Kidney tubule cell (primary cell): ENCODE data around the gene ULBP2.
A peak's percentile ranks its signal among the peaks of the same experiment; 100 is the strongest.
"Not testable (repeated sequence)": the region's sequence is repeated elsewhere in the genome, so short reads cannot be mapped to it uniquely, and the experiment has no call there.

Source experiments
- DNase-seq: peaks from one replicate; pipeline ENCODE4 v3.0.0-alpha.2; 2018; ENCODE audit warnings: low spot score

ULBP2 gene

GRCh38 chr6:149969635-149970034, 27.8 kb downstream of the ULBP2 start:
- no peak for DNase-seq

GRCh38 chr6:149974394-149974793, 32.6 kb downstream of the ULBP2 start:
- not testable (repeated sequence) for DNase-seq

GRCh38 chr6:149974825-149975224, 33.0 kb downstream of the ULBP2 start:
- no peak for DNase-seq

GRCh38 chr6:149975400-149975799, 33.6 kb downstream of the ULBP2 start:
- no peak for DNase-seq

GRCh38 chr6:149977221-149977620, 35.4 kb downstream of the ULBP2 start:
- no peak for DNase-seq

- DNase-seq: no peak
Observed at GRCh38 chr6:149978610-149979009, 36.8 kb downstream of the ULBP2 start.

GRCh38 chr6:149979293-149979692, 37.5 kb downstream of the ULBP2 start:
- no peak for DNase-seq

GRCh38 chr6:149983145-149983544, 41.3 kb downstream of the ULBP2 start:
- no peak for DNase-seq

GRCh38 chr6:149984773-149985172, 43.0 kb downstream of the ULBP2 start:
- no peak for DNase-seq

GRCh38 chr6:149985481-149985937, 43.7 kb downstream of the ULBP2 start:
- DNase-seq: no peak

- DNase-seq: no peak
Observed at GRCh38 chr6:149987602-149988107, 45.8 kb downstream of the ULBP2 start.

- no peak for DNase-seq
Observed at GRCh38 chr6:149988550-149989346, 46.9 kb downstream of the ULBP2 start.

GRCh38 chr6:149990212-149990660, 48.4 kb downstream of the ULBP2 start:
- no peak for DNase-seq

- DNase-seq: no peak
Observed at GRCh38 chr6:149990661-149991471, 49.1 kb downstream of the ULBP2 start.

GRCh38 chr6:149991472-149991795, 49.6 kb downstream of the ULBP2 start:
- DNase-seq: peak; percentile 19

GRCh38 chr6:149991838-149992237, 50.0 kb downstream of the ULBP2 start:
- DNase-seq: no peak

GRCh38 chr6:149995235-149995750, 53.5 kb downstream of the ULBP2 start:
- no peak for DNase-seq

- no peak for DNase-seq
Observed at GRCh38 chr6:149995971-149996370, 54.2 kb downstream of the ULBP2 start.
